Endothelial cell of umbilical vein (primary cell): ENCODE data around the gene SQOR. TPM values are rescaled to one million over a fixed set of nuclear protein-coding genes. Genes with fewer than 3 reads are reported as not detected.

Source experiments
- BruUV-seq: library from RNA; stranded (reverse); fragments of 400-500 nt; replicated peaks from 2 replicates; lab custom pipeline; 2021; lab: Mats Ljungman, UMichigan
- CTCF ChIA-PET: fragments of 300-600, 350-600 bp; sonication (Branson Sonifier 250); formaldehyde crosslinking; loops from one replicate; lab custom pipeline; 2021; ENCODE audit warnings: antibody characterized with exemption, inconsistent platforms; lab: Charles Lee
- POLR2A ChIA-PET: fragments of 300-600, 350-600 bp; sonication (Branson Sonifier 250); formaldehyde crosslinking; loops from one replicate; lab custom pipeline; 2021; ENCODE audit warnings: antibody characterized with exemption, inconsistent platforms; lab: Charles Lee
- DNase-seq: peaks from one replicate; pipeline ENCODE4 v3.0.0-alpha.2; 2011; ENCODE audit warnings: low read depth, low spot score
- FAIRE-seq: peaks from 2 replicates; lab custom pipeline; 2011; peaks lifted over from hg19 to GRCh38; lab: Jason Lieb, UNC
- H2AFZ ChIP-seq: 2 replicates; pipeline ENCODE4 v1.6.0; 2012; ENCODE audit warnings: low read depth, low read length, control low read depth, inconsistent platforms
- H3K27ac ChIP-seq: 2 replicates; pipeline ENCODE4 v1.5.1; 2011; ENCODE audit warnings: low read depth, mild to moderate bottlenecking, control low read depth, low read length, moderate library complexity; ENCODE audit not compliant: insufficient read depth
- H3K27me3 ChIP-seq, 2 experiments: 2 replicates each; pipeline versions ENCODE4 v1.6.0 to v1.6.1; 2011; ENCODE audit warnings: low read length in 2 of 2, mixed read lengths in 1 of 2; ENCODE audit not compliant: control insufficient read depth in 2 of 2, insufficient read depth in 2 of 2
- H3K36me3 ChIP-seq, 2 experiments: 2 replicates in 1 of 2; 3 replicates in 1 of 2; pipeline ENCODE4 v1.5.1; 2011; ENCODE audit warnings: low read length in 2 of 2, mild to moderate bottlenecking in 1 of 2, moderate library complexity in 1 of 2; ENCODE audit not compliant: control insufficient read depth in 2 of 2, insufficient read depth in 2 of 2; ENCODE audit errors: extremely low read depth in 1 of 2
- H3K4me1 ChIP-seq: 3 replicates; pipeline ENCODE4 v1.5.1; 2011; ENCODE audit warnings: mild to moderate bottlenecking, low read length; ENCODE audit not compliant: control insufficient read depth, insufficient read depth; ENCODE audit errors: extremely low read depth
- H3K4me2 ChIP-seq: 2 replicates; pipeline ENCODE4 v1.6.1; 2011; ENCODE audit warnings: low read length, control low read depth, mixed read lengths; ENCODE audit not compliant: insufficient read depth
- H3K4me3 ChIP-seq, 3 experiments: fragments of 200-600 bp in 1 of 3; sonication (generic), shearing (Covaris generic) in 1 of 3; replicated peaks in 1 of 3; 2 replicates each; pipeline ENCODE4 v1.5.1; 2011 to 2016; ENCODE audit warnings: control low read depth in 3 of 3, low read length in 3 of 3, mild to moderate bottlenecking in 2 of 3, inconsistent platforms in 1 of 3, low read depth in 1 of 3, moderate library complexity in 1 of 3; ENCODE audit not compliant: insufficient read depth in 1 of 3
- H3K79me2 ChIP-seq: 2 replicates; pipeline ENCODE4 v1.6.0; 2012; ENCODE audit warnings: low read length, inconsistent platforms; ENCODE audit not compliant: control insufficient read depth, insufficient read depth
- H3K9ac ChIP-seq: replicated peaks from 2 replicates; pipeline ENCODE3; 2011; ENCODE audit warnings: low read length, control low read depth; ENCODE audit not compliant: insufficient read depth; ENCODE audit errors: extremely low read depth
- H3K9me1 ChIP-seq: replicated peaks from 3 replicates; pipeline ENCODE4 v1.6.0; 2011; ENCODE audit warnings: mild to moderate bottlenecking, low read length; ENCODE audit not compliant: control insufficient read depth, insufficient read depth; ENCODE audit errors: extremely low read depth
- H3K9me3 ChIP-seq: replicated peaks from 2 replicates; pipeline ENCODE4 v1.5.1; 2012; ENCODE audit warnings: low read length, inconsistent platforms; ENCODE audit not compliant: control insufficient read depth, insufficient read depth
- H4K20me1 ChIP-seq: replicated peaks from 2 replicates; pipeline ENCODE3; 2011; ENCODE audit warnings: mild to moderate bottlenecking, low read length; ENCODE audit not compliant: control insufficient read depth, insufficient read depth; ENCODE audit errors: extremely low read depth
- EZH2 ChIP-seq: IDR thresholded peaks from 2 replicates; pipeline ENCODE4 v1.6.1; 2012; ENCODE audit warnings: borderline replicate concordance, low read depth, mild to moderate bottlenecking, moderate library complexity, low read length, inconsistent platforms; ENCODE audit not compliant: severe bottlenecking
- FOS ChIP-seq: IDR thresholded peaks from 2 replicates; pipeline ENCODE4 v1.6.1; 2011; ENCODE audit warnings: mild to moderate bottlenecking, low read length, moderate library complexity, borderline replicate concordance; ENCODE audit not compliant: insufficient read depth
- GATA2 ChIP-seq: IDR thresholded peaks from 2 replicates; pipeline ENCODE4 v1.7.0; 2011; ENCODE audit warnings: low read depth, mild to moderate bottlenecking, moderate library complexity, mixed read lengths, low read length; ENCODE audit not compliant: insufficient read length, insufficient read depth
- JUN ChIP-seq: IDR thresholded peaks from 2 replicates; pipeline ENCODE4 v1.6.1; 2011; ENCODE audit warnings: borderline replicate concordance, low read depth; ENCODE audit not compliant: insufficient read length, insufficient read depth
- MYC ChIP-seq: IDR thresholded peaks from one replicate; pipeline ENCODE4 v1.6.1; 2011; ENCODE audit warnings: mild to moderate bottlenecking, low read depth, low read length
- POLR2A ChIP-seq: IDR thresholded peaks from 2 replicates; pipeline ENCODE4 v1.6.1; 2012; ENCODE audit warnings: low read depth, mild to moderate bottlenecking, control low read depth, low read length
- POLR2AphosphoS5 ChIP-seq: IDR thresholded peaks from 2 replicates; pipeline ENCODE4 v1.6.1; 2012; ENCODE audit warnings: low read depth, mild to moderate bottlenecking, control low read depth, low read length, moderate library complexity; ENCODE audit not compliant: insufficient read depth
- dilution Hi-C: fragments of 300-500 bp; cut with MboI; formaldehyde crosslinking; loops from one replicate; pipeline ENCODE4 v1.15.0; 2019; ENCODE audit warnings: low sequenced_read_pairs; ENCODE audit not compliant: extremely low pct_ligation_motif_present
- intact Hi-C: fragments of 100-400 bp; cut with micrococcal nuclease; formaldehyde crosslinking; loops from one replicate; pipeline ENCODE4 v1.10.0; 2022
- polyA plus RNA-seq, 4 experiments: library from polyadenylated mRNA; depleted of rRNA in 3 of 4; stranded (reverse) in 3 of 4; unstranded in 1 of 4; fragments of >200 nt; gene quantifications; 2 replicates each; pipeline versions ENCODE4 v1.2.1 to v1.2.3, GENCODE V29; 2011 to 2012; ENCODE audit warnings: missing spikeins in 1 of 4
- total RNA-seq: library from RNA; stranded (reverse); gene quantifications from 2 replicates; pipeline ENCODE4 v1.2.3, GENCODE V29; 2021
- TF ChIP-seq, protein P1 (sequence below): IDR thresholded peaks from 2 replicates; pipeline ENCODE4 v1.6.1; 2011; ENCODE audit not compliant: insufficient read depth, insufficient read length
- TF ChIP-seq, protein P2 (sequence below), 2 donors: IDR thresholded peaks; 1 replicate in 1 of 2; 2 replicates in 1 of 2; pipeline ENCODE4 v1.5.1; 2011; ENCODE audit warnings: low read length in 2 of 2, mild to moderate bottlenecking in 2 of 2, moderate library complexity in 2 of 2, control low read depth in 1 of 2, inconsistent platforms in 1 of 2, low read depth in 1 of 2; ENCODE audit not compliant: insufficient read depth in 1 of 2; ENCODE audit errors: extremely low read depth in 1 of 2

SQOR gene
- total and polyA plus RNA-seq, 2 donors (not counting 3 experiments of a cell fraction or from before 2014, with no cell fraction given), result 12.9 to 17.9 TPM

DNA sequence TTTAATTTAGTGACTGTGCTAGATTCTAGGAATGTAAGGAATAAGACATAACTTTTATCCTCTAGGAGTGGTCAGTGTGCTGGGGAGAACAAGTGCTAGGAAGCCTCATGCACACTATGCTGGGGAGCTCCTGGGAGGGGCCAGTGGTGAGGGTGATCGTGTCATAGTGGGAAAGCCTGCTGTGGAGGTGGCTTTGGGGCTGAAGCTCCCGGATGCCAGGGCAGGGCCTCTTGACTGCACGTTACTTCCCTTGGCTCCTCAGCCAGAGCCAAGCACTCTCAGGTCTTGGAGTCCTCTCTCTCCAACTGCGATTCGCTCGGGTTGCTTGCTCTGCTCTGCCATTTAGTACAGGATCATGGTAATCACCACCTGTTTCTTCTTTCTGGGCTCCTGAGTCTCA, 33.6 kb downstream of the SQOR start:
- Histone ChIP-seq H2AFZ (no peak overlapping the region), H3K9me1 (no peaks in the 10 kb centered on the region), H3K4me3 (no peak overlapping the region), H3K27ac (no peak overlapping the region), H3K4me1 (peaks cover 9% of the 10 kb centered on the region), H3K27me3 (no peaks in the 10 kb centered on the region), H4K20me1 (no peaks in the 10 kb centered on the region), H3K9me3 (no peaks in the 10 kb centered on the region), H3K4me2 (no peak overlapping the region), H3K9ac (no peak overlapping the region), H3K79me2 (no peaks in the 10 kb centered on the region), H3K36me3 (no peaks in the 10 kb centered on the region)
- CTCF ChIA-PET, result no interaction called here
- no peak for TF ChIP-seq EZH2
- no peak for TF ChIP-seq JUN
- TF ChIP-seq POLR2A, result no peak
- no peak for TF ChIP-seq POLR2AphosphoS5
- TF ChIP-seq GATA2, result no peak
- TF ChIP-seq, protein P1, sequence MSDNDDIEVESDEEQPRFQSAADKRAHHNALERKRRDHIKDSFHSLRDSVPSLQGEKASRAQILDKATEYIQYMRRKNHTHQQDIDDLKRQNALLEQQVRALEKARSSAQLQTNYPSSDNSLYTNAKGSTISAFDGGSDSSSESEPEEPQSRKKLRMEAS, result no peak
- TF ChIP-seq, protein P2, sequence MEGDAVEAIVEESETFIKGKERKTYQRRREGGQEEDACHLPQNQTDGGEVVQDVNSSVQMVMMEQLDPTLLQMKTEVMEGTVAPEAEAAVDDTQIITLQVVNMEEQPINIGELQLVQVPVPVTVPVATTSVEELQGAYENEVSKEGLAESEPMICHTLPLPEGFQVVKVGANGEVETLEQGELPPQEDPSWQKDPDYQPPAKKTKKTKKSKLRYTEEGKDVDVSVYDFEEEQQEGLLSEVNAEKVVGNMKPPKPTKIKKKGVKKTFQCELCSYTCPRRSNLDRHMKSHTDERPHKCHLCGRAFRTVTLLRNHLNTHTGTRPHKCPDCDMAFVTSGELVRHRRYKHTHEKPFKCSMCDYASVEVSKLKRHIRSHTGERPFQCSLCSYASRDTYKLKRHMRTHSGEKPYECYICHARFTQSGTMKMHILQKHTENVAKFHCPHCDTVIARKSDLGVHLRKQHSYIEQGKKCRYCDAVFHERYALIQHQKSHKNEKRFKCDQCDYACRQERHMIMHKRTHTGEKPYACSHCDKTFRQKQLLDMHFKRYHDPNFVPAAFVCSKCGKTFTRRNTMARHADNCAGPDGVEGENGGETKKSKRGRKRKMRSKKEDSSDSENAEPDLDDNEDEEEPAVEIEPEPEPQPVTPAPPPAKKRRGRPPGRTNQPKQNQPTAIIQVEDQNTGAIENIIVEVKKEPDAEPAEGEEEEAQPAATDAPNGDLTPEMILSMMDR (IDR thresholded peaks at IDR 0.05; ENCODE audit: extremely low read depth in 1 of 2, insufficient read depth in 1 of 2, low read depth in 1 of 2, low read length in 2 of 2), result no peak
- no peak for TF ChIP-seq FOS
- TF ChIP-seq MYC, result no peak
- FAIRE-seq (no peak), DNase-seq (no peak)
- POLR2A ChIA-PET, result no interaction called here
- no TSS peak for BruUV-seq
- dilution Hi-C loops, result no loop called here
- intact Hi-C loops, result no loop called here
